Sigmoid colon (tissue), 4 donors: Measurements from ENCODE around the gene ELOVL7.

ENCODE experiments used
- CTCF ChIP-seq, 4 experiments: fragments of 450-650 bp in 3 of 4; fragments of 200-600 bp in 1 of 4; IDR thresholded peaks; one replicate each; pipeline ENCODE4 v1.5.1; 2016 to 2019; ENCODE audit warnings: antibody characterized with exemption in 4 of 4, mild to moderate bottlenecking in 3 of 4, moderate library complexity in 2 of 4
- EP300 ChIP-seq, 4 donors: sonication (generic); formaldehyde crosslinking; IDR thresholded peaks; one replicate each; pipeline ENCODE4 v1.6.1; 2017; ENCODE audit warnings: antibody characterized with exemption in 4 of 4
- POLR2A ChIP-seq, 2 donors: fragments of 450-650 bp; IDR thresholded peaks; one replicate each; pipeline ENCODE4 v1.6.1; 2016; ENCODE audit warnings: antibody characterized with exemption in 2 of 2, mild to moderate bottlenecking in 2 of 2, moderate library complexity in 2 of 2
- POLR2AphosphoS5 ChIP-seq, 4 donors: sonication (generic); formaldehyde crosslinking; IDR thresholded peaks; one replicate each; pipeline ENCODE4 v1.6.1; 2017; ENCODE audit warnings: antibody characterized with exemption in 4 of 4

DNA sequence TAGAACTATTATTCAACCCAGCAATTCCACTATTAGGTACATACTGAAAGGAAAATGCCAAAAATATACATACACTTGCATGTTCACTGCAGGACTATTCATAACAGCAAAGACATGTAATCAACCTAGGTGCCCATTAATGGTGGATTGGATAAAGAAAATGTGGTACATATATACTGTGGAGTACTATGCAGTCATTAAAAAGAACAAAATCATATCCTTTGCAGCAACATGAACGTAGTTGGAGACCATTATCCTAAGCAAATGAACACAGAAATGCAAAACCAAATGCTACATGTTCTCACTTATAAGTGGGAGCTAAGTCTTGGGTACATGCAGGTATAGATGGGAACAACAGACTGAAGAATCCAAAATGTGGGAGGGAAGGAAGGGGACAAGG lies 67.7 kb downstream of the ELOVL7 start:
- no peak for TF ChIP-seq CTCF (IDR thresholded peaks at IDR 0.05)
- TF ChIP-seq POLR2A (IDR thresholded peaks at IDR 0.05): no peak
- TF ChIP-seq POLR2AphosphoS5 (IDR thresholded peaks at IDR 0.05): no peak
- TF ChIP-seq EP300 (IDR thresholded peaks at IDR 0.05): no peak
